ENCODE results near the gene ORAI2. TPM values are rescaled to one million over a fixed set of nuclear protein-coding genes. Genes with fewer than 3 reads are reported as not detected.
"Not testable (repeated sequence)": the region's sequence is repeated elsewhere in the genome, so short reads cannot be mapped to it uniquely, and the experiment has no call there.

ORAI2 gene
- total and polyA plus RNA-seq, 7 experiments from 2014 or later, result 19.9 to 72.6 (median 28.5) TPM

DNA sequence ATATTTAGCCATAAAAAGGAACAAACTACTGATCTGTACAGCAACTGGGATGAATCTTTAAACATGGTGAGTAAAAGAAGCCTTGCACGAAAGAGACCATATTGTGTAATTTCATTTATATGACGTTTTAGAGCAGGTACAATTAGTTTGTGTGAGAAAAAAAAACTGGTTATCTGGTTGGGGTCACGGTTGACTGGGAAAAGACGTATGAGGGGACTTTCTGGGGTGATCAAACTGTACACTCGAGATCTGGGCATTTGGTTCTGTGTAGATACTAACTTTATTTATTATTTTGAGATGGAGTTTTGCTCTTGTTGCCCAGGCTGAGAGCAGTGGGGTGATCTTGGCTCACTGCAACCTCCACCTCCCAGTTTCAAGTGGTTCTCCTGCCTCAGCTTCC lies 33.0 kb upstream of the ORAI2 start:
- H3K27ac ChIP-seq (ENCODE audit: low read depth, low read length), result no peak overlapping the region
- H3K9me3 Mint-ChIP-seq, result peaks cover 0 to 2% (median 0%) of the 10 kb centered on the region in 11 donors
- H3K4me3 Mint-ChIP-seq, result no peak overlapping the region
- no peaks in the 10 kb centered on the region for H3K9me3 ChIP-seq (ENCODE audit: control insufficient read depth in 2 of 3, low read length in 3 of 3)
- H3K4me1 ChIP-seq (ENCODE audit: control insufficient read depth in 2 of 2, insufficient read depth in 2 of 2, low read length in 2 of 2), result peaks cover 9 to 12% of the 10 kb centered on the region in 2 donors
- peaks cover 0 to 62% (median 4%) of the 10 kb centered on the region in 3 experiments for H3K36me3 ChIP-seq (ENCODE audit: control insufficient read depth in 2 of 3, insufficient read depth in 3 of 3, low read length in 3 of 3)
- peaks cover 0 to 22% (median 13%) of the 10 kb centered on the region in 5 donors for H3K36me3 Mint-ChIP-seq
- H3K27me3 Mint-ChIP-seq, result no peaks in the 10 kb centered on the region
- H3K27ac Mint-ChIP-seq, result peak overlapping the region in 1 of 9 donors; percentile 42
- H3K4me3 ChIP-seq (ENCODE audit: low read length), result no peak overlapping the region
- intact Hi-C loops (cut with micrococcal nuclease), result no loop called here
- ATAC-seq (no peak), DNase-seq (no peak)
- H3K4me1 Mint-ChIP-seq, result peaks cover 12 to 40% (median 27%) of the 10 kb centered on the region in 7 donors
- no peaks in the 10 kb centered on the region for H3K27me3 ChIP-seq (ENCODE audit: control insufficient read depth in 2 of 2, insufficient read depth in 2 of 2, low read length in 2 of 2)
- ChIA-PET CTCF (interaction anchor here (0.6 kb wide), 1 partner anchor 88 kb away, joined by 5 read pairs; no protein-coding TSS in a partner anchor), POLR2A (interaction anchor here (0.7 to 1.5 kb wide), 5 partner anchors 13 to 64 kb away, joined by 3 read pairs; partner anchors contain the start of gene ALKBH4)

DNA sequence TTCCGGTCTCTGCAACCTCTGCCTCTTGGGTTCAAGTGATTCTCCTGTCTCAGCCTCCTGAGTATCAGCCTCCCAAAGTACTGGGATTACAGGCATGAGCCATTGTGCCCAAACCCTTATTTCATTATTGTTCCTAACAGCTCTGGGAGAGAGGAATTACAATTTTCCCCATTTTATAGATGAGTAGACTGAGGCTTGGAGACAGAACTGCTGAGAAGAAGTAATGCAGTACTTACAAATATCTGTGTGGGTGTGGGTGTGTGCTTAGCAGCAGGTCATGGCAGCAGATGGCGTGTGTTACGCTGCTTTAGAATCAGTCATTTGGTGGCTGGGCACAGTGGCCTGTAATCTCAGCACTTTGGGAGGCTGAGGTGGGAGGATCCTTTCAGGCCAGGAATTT lies 29.8 kb upstream of the ORAI2 start:
- ChIA-PET CTCF (interaction anchor here (0.7 to 4.4 kb wide), 5 partner anchors 13 to 471 kb away, joined by 3 to 28 read pairs (median 4); no protein-coding TSS in a partner anchor), POLR2A (interaction anchor here (1.3 to 25.3 kb wide), 3 partner anchors 29 to 64 kb away, joined by 6 to 510 read pairs (median 6); partner anchors contain the start of gene ORAI2)
- no peak overlapping the region for H3K4me3 Mint-ChIP-seq
- Histone ChIP-seq H3K4me1 (ENCODE audit: control insufficient read depth in 2 of 2, insufficient read depth in 2 of 2, low read length in 2 of 2) (no peaks in the 10 kb centered on the region), H3K27me3 (ENCODE audit: control insufficient read depth in 2 of 2, insufficient read depth in 2 of 2, low read length in 2 of 2) (no peaks in the 10 kb centered on the region), H3K4me3 (ENCODE audit: low read length) (no peak overlapping the region), H3K36me3 (ENCODE audit: control insufficient read depth in 2 of 3, insufficient read depth in 3 of 3, low read length in 3 of 3) (peaks cover 4 to 88% (median 19%) of the 10 kb centered on the region in 3 experiments), H3K27ac (ENCODE audit: low read depth, low read length) (no peak overlapping the region), H3K9me3 (ENCODE audit: control insufficient read depth in 2 of 3, low read length in 3 of 3) (no peaks in the 10 kb centered on the region)
- peaks cover 0 to 14% (median 8%) of the 10 kb centered on the region in 7 donors for H3K4me1 Mint-ChIP-seq
- intact Hi-C loops (cut with micrococcal nuclease), result no loop called here
- H3K27me3 Mint-ChIP-seq, result no peaks in the 10 kb centered on the region
- DNase-seq (no peak), ATAC-seq (no peak)
- peaks cover 0 to 2% (median 0%) of the 10 kb centered on the region in 11 donors for H3K9me3 Mint-ChIP-seq
- peaks cover 9 to 50% (median 24%) of the 10 kb centered on the region in 5 donors for H3K36me3 Mint-ChIP-seq
- peak overlapping the region in 1 of 9 donors; percentile 36 for H3K27ac Mint-ChIP-seq

DNA sequence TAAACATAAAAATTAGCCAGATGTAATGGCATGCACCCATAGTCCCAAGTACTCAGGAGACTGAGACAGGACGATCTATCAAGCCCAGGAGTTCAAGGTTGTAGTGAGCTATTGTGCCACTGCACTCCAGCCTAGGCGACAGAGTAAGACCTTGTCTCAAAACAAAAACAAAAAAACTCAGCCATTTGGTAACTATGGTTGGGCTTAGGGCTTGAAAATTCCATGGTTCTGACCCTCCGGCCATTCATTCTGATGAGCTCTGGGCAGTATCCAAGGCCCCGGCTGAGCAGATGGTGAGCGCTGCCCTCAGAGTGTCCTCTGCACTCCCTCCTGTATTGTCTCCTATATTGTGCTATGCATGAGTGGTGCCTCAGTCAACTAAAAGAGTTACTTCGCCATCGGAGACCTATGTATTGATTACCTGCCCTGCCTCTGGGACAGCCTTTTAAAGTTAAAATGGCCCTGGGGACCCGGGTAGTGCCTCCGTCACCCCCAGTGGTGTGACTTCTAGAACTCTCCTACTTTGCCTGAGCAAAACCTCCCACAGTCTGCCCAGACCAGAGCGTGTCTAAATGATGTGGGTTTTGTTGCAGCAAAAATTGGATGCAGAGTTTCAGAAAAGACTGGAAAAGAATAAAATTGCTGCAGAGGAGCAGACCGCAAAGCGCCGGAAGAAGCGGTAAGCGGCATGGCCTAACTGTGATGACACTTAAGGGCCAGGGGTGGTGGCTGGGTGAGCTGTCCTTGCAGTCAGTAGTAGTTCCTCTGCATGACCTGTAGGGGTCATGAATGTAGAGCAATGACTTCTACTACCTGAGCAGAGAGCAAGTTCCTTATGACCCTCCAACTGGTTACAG lies 29.1 kb upstream of the ORAI2 start:
- Histone ChIP-seq H3K27ac (ENCODE audit: low read depth, low read length) (no peak overlapping the region), H3K9me3 (ENCODE audit: control insufficient read depth in 2 of 3, low read length in 3 of 3) (no peaks in the 10 kb centered on the region), H3K4me1 (ENCODE audit: control insufficient read depth in 2 of 2, insufficient read depth in 2 of 2, low read length in 2 of 2) (no peaks in the 10 kb centered on the region), H3K4me3 (ENCODE audit: low read length) (no peak overlapping the region), H3K27me3 (ENCODE audit: control insufficient read depth in 2 of 2, insufficient read depth in 2 of 2, low read length in 2 of 2) (no peaks in the 10 kb centered on the region), H3K36me3 (ENCODE audit: control insufficient read depth in 2 of 3, insufficient read depth in 3 of 3, low read length in 3 of 3) (peaks cover 3 to 90% (median 19%) of the 10 kb centered on the region in 3 experiments)
- H3K27ac Mint-ChIP-seq, result peak overlapping the region in 5 of 9 donors; percentile 8 to 38 (median 25)
- peaks cover 0 to 2% (median 0%) of the 10 kb centered on the region in 11 donors for H3K9me3 Mint-ChIP-seq
- POLR2A ChIA-PET, result interaction anchor here (0.6 to 25.3 kb wide), 9 partner anchors 8 to 1961 kb away, joined by 3 to 510 read pairs (median 5); partner anchors contain the start of genes ORAI2 and PRKRIP1
- peaks cover 9 to 51% (median 26%) of the 10 kb centered on the region in 5 donors for H3K36me3 Mint-ChIP-seq
- no peaks in the 10 kb centered on the region for H3K27me3 Mint-ChIP-seq
- ATAC-seq, result peak; percentile 100
- no peak overlapping the region for H3K4me3 Mint-ChIP-seq
- CTCF ChIA-PET, result interaction anchor here (0.7 to 4.4 kb wide), 13 partner anchors 10 to 471 kb away, joined by 3 to 28 read pairs (median 4); no protein-coding TSS in a partner anchor
- H3K4me1 Mint-ChIP-seq, result peaks cover 0 to 14% (median 8%) of the 10 kb centered on the region in 7 donors
- peak in 7 of 9 donors; percentile 48 to 71 (median 62) for DNase-seq
- intact Hi-C loops (cut with micrococcal nuclease), result loop anchor here (1.0 kb wide), 6 partner anchors 8 to 61 kb away; partner anchors contain the start of genes ORAI2 (in 1 of the 2) and PRKRIP1 (in 1 of the 2)

- not testable (repeated sequence) for ATAC-seq; H3K9me3 ChIP-seq (ENCODE audit: control insufficient read depth in 2 of 3, low read length in 3 of 3); H3K4me3 Mint-ChIP-seq; H3K27me3 ChIP-seq (ENCODE audit: control insufficient read depth in 2 of 2, insufficient read depth in 2 of 2, low read length in 2 of 2); H3K4me1 ChIP-seq (ENCODE audit: control insufficient read depth in 2 of 2, insufficient read depth in 2 of 2, low read length in 2 of 2); H3K4me3 ChIP-seq (ENCODE audit: low read length); DNase-seq; H3K9me3 Mint-ChIP-seq; H3K27me3 Mint-ChIP-seq; H3K27ac ChIP-seq (ENCODE audit: low read depth, low read length)
- peaks cover 0 to 90% (median 19%) of the 10 kb centered on the region in 3 experiments for H3K36me3 ChIP-seq (ENCODE audit: control insufficient read depth in 2 of 3, insufficient read depth in 3 of 3, low read length in 3 of 3)
- ChIA-PET POLR2A (interaction anchor here (0.6 to 25.3 kb wide), 8 partner anchors 8 to 1961 kb away, joined by 3 to 510 read pairs (median 5); partner anchors contain the start of genes ORAI2 and PRKRIP1), CTCF (interaction anchor here (0.7 to 4.4 kb wide), 11 partner anchors 9 to 66 kb away, joined by 3 to 28 read pairs (median 4); no protein-coding TSS in a partner anchor)
- Mint-ChIP-seq H3K36me3 (peaks cover 11 to 53% (median 29%) of the 10 kb centered on the region in 5 donors), H3K27ac (peak overlapping the region in 4 of 9 donors; percentile 8 to 38 (median 17)), H3K4me1 (peaks cover 0 to 14% (median 8%) of the 10 kb centered on the region in 7 donors)
- intact Hi-C loops (cut with micrococcal nuclease), result loop anchor here (1.0 kb wide), 6 partner anchors 7 to 60 kb away; partner anchors contain the start of genes ORAI2 (in 1 of the 2) and PRKRIP1 (in 1 of the 2)
These were observed 28.6 kb upstream of the ORAI2 start for GRCh38 chr7:102404862-102405188.

GRCh38 chr7:102407910-102408309 lies 25.5 kb upstream of the ORAI2 start:
- POLR2A ChIA-PET, result interaction anchor here (1.2 to 25.3 kb wide), 2 partner anchors 25 to 42 kb away, joined by 4 to 510 read pairs; partner anchors contain the start of gene ORAI2
- Mint-ChIP-seq H3K27ac (peak overlapping the region in 3 of 9 donors; percentile 25 to 55 (median 53)), H3K4me3 (no peak overlapping the region), H3K27me3 (no peaks in the 10 kb centered on the region), H3K36me3 (peaks cover 16 to 64% (median 36%) of the 10 kb centered on the region in 5 donors), H3K9me3 (peaks cover 0 to 3% (median 0%) of the 10 kb centered on the region in 11 donors), H3K4me1 (peaks cover 0 to 13% (median 11%) of the 10 kb centered on the region in 7 donors)
- Histone ChIP-seq H3K27me3 (ENCODE audit: control insufficient read depth in 2 of 2, insufficient read depth in 2 of 2, low read length in 2 of 2) (no peaks in the 10 kb centered on the region), H3K4me3 (ENCODE audit: low read length) (no peak overlapping the region), H3K4me1 (ENCODE audit: control insufficient read depth in 2 of 2, insufficient read depth in 2 of 2, low read length in 2 of 2) (peaks cover 0 to 4% of the 10 kb centered on the region in 2 donors), H3K36me3 (ENCODE audit: control insufficient read depth in 2 of 3, insufficient read depth in 3 of 3, low read length in 3 of 3) (peaks cover 0 to 83% (median 19%) of the 10 kb centered on the region in 3 experiments), H3K9me3 (ENCODE audit: control insufficient read depth in 2 of 3, low read length in 3 of 3) (no peaks in the 10 kb centered on the region), H3K27ac (ENCODE audit: low read depth, low read length) (no peak overlapping the region)
- intact Hi-C loops (cut with micrococcal nuclease), result no loop called here
- CTCF ChIA-PET, result interaction anchor here (1.2 to 4.4 kb wide), 4 partner anchors 8 to 58 kb away, joined by 3 to 28 read pairs (median 4); no protein-coding TSS in a partner anchor
- ATAC-seq (no peak), DNase-seq (no peak)

DNA sequence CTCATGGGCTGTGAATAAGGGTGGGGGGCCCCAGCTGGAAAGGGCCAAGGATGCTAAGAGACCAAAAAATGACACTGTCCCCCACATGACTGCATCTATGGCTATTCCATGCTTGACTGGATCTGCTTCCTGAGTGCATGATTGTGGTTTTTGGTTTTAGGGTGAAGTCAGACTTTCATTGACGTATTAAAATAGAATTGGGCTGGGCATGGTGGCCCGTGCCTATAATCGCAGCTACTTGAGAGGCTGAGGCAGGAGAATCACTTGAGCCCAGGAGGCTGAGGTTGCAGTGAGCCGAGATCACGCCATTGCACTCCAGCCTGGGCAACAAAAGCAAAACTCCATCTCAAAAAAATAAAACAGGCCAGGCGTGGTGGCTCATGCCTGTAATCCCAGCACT lies 24.8 kb upstream of the ORAI2 start:
- peaks cover 0 to 19% (median 13%) of the 10 kb centered on the region in 7 donors for H3K4me1 Mint-ChIP-seq
- H3K9me3 Mint-ChIP-seq; H3K4me3 ChIP-seq (ENCODE audit: low read length); H3K9me3 ChIP-seq (ENCODE audit: control insufficient read depth in 2 of 3, low read length in 3 of 3); H3K27me3 Mint-ChIP-seq; DNase-seq; ATAC-seq; H3K4me3 Mint-ChIP-seq; H3K27me3 ChIP-seq (ENCODE audit: control insufficient read depth in 2 of 2, insufficient read depth in 2 of 2, low read length in 2 of 2); intact Hi-C loops (cut with micrococcal nuclease); H3K4me1 ChIP-seq (ENCODE audit: control insufficient read depth in 2 of 2, insufficient read depth in 2 of 2, low read length in 2 of 2); H3K27ac ChIP-seq (ENCODE audit: low read depth, low read length): not testable (repeated sequence)
- H3K36me3 ChIP-seq (ENCODE audit: control insufficient read depth in 2 of 3, insufficient read depth in 3 of 3, low read length in 3 of 3), result peaks cover 0 to 77% (median 19%) of the 10 kb centered on the region in 3 experiments
- peak overlapping the region in 4 of 9 donors; percentile 4 to 55 (median 39) for H3K27ac Mint-ChIP-seq
- peaks cover 16 to 61% (median 36%) of the 10 kb centered on the region in 5 donors for H3K36me3 Mint-ChIP-seq
- ChIA-PET CTCF (interaction anchor here (1.2 to 3.4 kb wide), 2 partner anchors 17 to 42 kb away, joined by 3 to 26 read pairs; no protein-coding TSS in a partner anchor), POLR2A (interaction anchor here (1.0 to 25.3 kb wide), 4 partner anchors 12 to 58 kb away, joined by 3 to 510 read pairs (median 4); partner anchors contain the start of gene ORAI2)
